Type B pancreatic cell (in vitro differentiated cells): ENCODE results near the gene TFPT. TPM values are rescaled to one million over a fixed set of nuclear protein-coding genes. Genes with fewer than 3 reads are reported as not detected.
"Not testable (repeated sequence)": the region's sequence is repeated elsewhere in the genome, so short reads cannot be mapped to it uniquely, and the experiment has no call there.

Source experiments
- DNase-seq: peaks from one replicate; pipeline ENCODE4 v3.0.0; 2021; ENCODE audit warnings: mixed read lengths; ENCODE audit not compliant: unreplicated experiment; ENCODE audit errors: extremely low spot score
- H3K27ac Mint-ChIP-seq: 2 replicates; pipeline ENCODE4 v1.8.0; 2021; ENCODE audit warnings: mild to moderate bottlenecking, mixed read lengths
- H3K27me3 Mint-ChIP-seq: 2 replicates; pipeline ENCODE4 v1.8.0; 2021; ENCODE audit warnings: mixed read lengths
- H3K36me3 Mint-ChIP-seq: 2 replicates; pipeline ENCODE4 v1.8.0; 2021; ENCODE audit warnings: mixed read lengths
- H3K4me1 Mint-ChIP-seq: one replicate; pipeline ENCODE4 v1.8.0; 2021; ENCODE audit warnings: mixed read lengths; ENCODE audit not compliant: unreplicated experiment
- H3K4me3 Mint-ChIP-seq: 2 replicates; pipeline ENCODE4 v1.8.0; 2021; ENCODE audit warnings: mild to moderate bottlenecking, mixed read lengths
- H3K9me3 Mint-ChIP-seq: 2 replicates; pipeline ENCODE4 v1.8.0; 2021; ENCODE audit warnings: mixed read lengths
- total RNA-seq: library from RNA; stranded (reverse); gene quantifications from 2 replicates; pipeline ENCODE4 v1.2.1, GENCODE V29; 2021; ENCODE audit warnings: low replicate concordance
- TF ChIP-seq, protein P1 (sequence below): fragments of 200-600 bp; sonication (generic); conservative IDR thresholded peaks from 2 replicates; pipeline ENCODE4 v1.5.0; 2021; ENCODE audit warnings: antibody characterized with exemption, mild to moderate bottlenecking

TFPT gene
- total RNA-seq, 1 donor from 2014 or later, result 17.0 TPM

DNA sequence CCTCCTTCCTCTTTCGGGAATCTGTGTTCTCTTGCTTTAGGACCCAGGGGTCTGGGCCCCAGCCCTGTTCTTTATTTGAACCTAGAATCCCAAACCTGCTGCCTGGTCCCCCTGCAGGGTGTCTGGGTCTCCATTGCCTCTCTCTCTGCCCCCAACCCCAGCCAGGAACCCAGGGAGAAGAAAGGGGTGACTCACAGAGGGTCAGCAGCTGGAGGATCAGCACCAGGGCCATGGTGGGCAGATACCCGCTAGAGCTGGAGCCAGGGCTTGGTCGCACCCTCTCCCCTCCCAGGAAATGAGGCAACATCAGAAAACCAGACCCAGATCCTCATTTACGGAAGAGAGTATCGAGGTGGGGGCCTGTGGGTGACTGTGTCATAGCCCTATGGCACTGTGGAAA, 14.9 kb downstream of the TFPT start, which contains the start of gene OSCAR:
OSCAR (minus strand) TSS at position 243 of the 400 bp plus-strand sequence; CDS start at position 232, 11 bp downstream.
- H3K4me3 Mint-ChIP-seq, result peak within 1 kb of the TSS; percentile 99

DNA sequence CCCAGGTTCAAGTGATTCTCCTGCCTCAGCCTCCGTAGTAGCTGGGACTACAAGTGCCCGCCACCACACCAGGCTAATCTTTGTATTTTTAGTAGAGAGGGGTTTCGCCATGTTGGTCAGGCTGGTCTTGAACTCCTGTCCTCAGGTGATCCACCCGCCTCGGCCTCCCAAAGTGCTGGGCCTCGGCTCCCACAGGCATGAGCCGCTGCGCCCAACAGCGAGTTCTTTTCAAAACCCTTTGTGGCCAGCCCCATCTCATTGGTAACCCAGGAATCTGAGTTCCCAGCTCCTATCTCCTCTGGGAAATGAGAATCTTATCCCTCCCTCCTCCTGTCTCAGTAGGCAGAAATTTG, 15.6 kb downstream of the TFPT start:
- not testable (repeated sequence) for H3K4me1 Mint-ChIP-seq, H3K27ac Mint-ChIP-seq, H3K36me3 Mint-ChIP-seq, H3K9me3 Mint-ChIP-seq, H3K4me3 Mint-ChIP-seq, DNase-seq
- peaks cover 37% of the 10 kb centered on the region for H3K27me3 Mint-ChIP-seq

More for the DNA sequence above, 14.9 kb downstream of the TFPT start, which contains the start of gene OSCAR:
- Mint-ChIP-seq H3K9me3 (no peaks in the 10 kb centered on the region), H3K27ac (no peak within 1 kb of the TSS), H3K4me1 (peaks cover 6% of the 10 kb centered on the region), H3K36me3 (no peaks in the 10 kb centered on the region), H3K27me3 (peaks cover 35% of the 10 kb centered on the region)
- DNase-seq, result no peak
- TF ChIP-seq, protein P1, sequence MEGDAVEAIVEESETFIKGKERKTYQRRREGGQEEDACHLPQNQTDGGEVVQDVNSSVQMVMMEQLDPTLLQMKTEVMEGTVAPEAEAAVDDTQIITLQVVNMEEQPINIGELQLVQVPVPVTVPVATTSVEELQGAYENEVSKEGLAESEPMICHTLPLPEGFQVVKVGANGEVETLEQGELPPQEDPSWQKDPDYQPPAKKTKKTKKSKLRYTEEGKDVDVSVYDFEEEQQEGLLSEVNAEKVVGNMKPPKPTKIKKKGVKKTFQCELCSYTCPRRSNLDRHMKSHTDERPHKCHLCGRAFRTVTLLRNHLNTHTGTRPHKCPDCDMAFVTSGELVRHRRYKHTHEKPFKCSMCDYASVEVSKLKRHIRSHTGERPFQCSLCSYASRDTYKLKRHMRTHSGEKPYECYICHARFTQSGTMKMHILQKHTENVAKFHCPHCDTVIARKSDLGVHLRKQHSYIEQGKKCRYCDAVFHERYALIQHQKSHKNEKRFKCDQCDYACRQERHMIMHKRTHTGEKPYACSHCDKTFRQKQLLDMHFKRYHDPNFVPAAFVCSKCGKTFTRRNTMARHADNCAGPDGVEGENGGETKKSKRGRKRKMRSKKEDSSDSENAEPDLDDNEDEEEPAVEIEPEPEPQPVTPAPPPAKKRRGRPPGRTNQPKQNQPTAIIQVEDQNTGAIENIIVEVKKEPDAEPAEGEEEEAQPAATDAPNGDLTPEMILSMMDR, result no peak

DNA sequence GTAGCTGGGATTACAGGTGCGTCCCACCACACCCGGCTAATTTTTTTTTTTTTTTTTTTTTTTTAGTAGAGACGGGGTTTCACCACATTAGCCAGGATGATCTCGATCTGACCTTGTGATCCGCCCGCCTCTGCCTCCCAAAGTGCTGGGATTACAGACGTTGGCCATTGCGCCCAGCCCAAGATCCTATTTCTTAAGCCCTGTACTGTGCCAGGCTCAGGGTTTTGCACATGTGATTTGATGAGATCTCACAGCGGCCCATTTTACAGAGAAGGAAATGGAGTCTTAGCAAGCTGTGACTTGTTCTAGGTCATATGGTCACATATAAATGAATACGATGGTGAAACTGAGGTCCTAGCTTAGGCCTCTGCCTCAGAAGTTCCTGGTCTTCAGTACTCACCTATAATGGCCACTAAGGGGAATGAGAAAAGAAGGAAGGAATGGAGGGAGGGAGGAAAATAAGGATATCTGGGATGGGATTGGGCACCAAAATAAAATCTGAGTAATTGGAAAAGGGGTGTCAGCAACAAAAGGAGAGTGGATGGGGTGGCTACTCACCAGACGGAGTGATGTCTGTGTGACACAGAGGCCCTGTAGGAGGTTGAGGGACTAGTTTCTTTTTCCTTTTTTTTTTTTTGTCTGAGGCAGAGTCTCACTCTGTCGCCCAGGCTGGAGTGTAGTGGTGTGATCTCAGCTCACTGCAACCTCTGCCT, 16.1 kb downstream of the TFPT start:
- TF ChIP-seq, protein P1, result no peak
- no peak for DNase-seq
- Mint-ChIP-seq H3K27ac (no peak overlapping the region), H3K36me3 (no peaks in the 10 kb centered on the region), H3K9me3 (no peaks in the 10 kb centered on the region), H3K27me3 (peaks cover 42% of the 10 kb centered on the region), H3K4me1 (peaks cover 6% of the 10 kb centered on the region), H3K4me3 (no peak overlapping the region)

DNA sequence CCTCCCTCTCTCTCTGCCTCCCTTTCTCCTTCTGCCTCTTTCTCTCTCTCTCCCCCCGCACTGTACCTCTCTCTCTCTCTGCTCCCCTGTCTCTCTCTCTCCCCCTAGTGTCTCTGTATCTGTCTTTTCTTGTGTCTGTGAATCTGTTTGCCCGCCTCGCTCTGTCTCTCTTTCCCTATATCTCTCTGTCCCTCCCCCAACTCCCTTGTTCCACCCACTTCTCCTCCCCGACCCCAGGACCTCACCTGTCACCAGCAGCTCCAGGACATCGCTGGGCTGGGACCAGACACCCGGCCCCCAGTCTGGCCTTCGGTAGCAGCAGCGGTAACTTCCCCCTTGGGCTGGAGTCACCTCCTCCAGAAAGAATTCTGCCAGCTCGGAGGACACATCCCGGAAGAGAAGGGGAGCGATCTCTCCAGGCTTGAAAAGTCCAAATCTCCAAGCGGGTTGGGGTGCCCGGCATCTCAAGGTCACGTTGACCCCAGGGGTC, 18.8 kb downstream of the TFPT start:
- Mint-ChIP-seq H3K27me3 (peaks cover 47% of the 10 kb centered on the region), H3K36me3 (no peaks in the 10 kb centered on the region), H3K4me3 (peak overlapping the region; percentile 70), H3K27ac (no peak overlapping the region), H3K4me1 (no peaks in the 10 kb centered on the region), H3K9me3 (no peaks in the 10 kb centered on the region)
- TF ChIP-seq, protein P1, result no peak
- no peak for DNase-seq

DNA sequence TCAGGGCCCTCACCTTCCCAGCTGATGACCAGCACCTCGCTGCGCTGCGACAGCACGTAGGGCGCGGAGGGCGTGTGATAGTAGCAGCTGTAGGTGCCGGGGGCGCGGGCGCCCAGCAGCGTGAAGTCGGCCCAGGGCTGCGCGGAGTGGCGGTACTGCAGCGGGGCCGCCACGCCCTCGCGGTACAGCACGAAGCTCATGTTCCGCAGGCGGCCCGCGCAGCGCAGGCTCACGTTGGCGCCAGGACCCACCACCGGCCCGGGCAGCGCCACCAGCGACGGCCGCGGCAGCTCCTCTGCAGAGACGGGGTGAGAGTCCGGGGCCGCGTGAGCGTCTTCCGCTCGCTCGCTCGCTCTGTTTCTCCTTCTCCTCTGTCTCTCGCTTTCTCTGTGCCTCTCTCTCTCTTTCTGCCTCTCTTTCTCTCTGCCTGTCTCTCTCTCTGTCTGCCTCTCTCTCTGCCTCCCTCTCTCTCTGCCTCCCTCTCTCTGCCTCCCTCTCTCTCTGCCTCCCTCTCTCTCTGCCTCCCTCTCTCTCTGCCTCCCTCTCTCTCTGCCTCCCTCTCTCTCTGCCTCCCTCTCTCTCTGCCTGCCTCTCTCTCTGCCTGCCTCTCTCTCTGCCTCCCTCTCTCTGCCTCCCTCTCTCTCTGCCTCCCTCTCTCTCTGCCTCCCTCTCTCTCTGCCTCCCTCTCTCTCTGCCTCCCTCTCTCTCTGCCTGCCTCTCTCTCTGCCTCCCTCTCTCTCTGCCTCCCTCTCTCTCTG, 19.4 kb downstream of the TFPT start:
- Mint-ChIP-seq H3K4me3 (peak overlapping the region; percentile 75), H3K27me3 (peaks cover 51% of the 10 kb centered on the region)
- not testable (repeated sequence) for H3K9me3 Mint-ChIP-seq, DNase-seq, H3K36me3 Mint-ChIP-seq, H3K4me1 Mint-ChIP-seq, H3K27ac Mint-ChIP-seq
- TF ChIP-seq, protein P1, result peak; percentile 24
